IMR-90 (cell line): ENCODE measurements around the gene COL15A1. TPM values are rescaled to one million over a fixed set of nuclear protein-coding genes. Genes with fewer than 3 reads are reported as not detected.

Experiments used
- ATAC-seq: fragments of 200-7000 bp; cut with Tn5 transposase; 2 replicates; pipeline ENCODE4 v1.9.1; 2020; ENCODE audit warnings: low read depth, mild to moderate bottlenecking, moderate library complexity
- BruUV-seq: library from RNA; stranded (reverse); fragments of 400-500 nt; replicated peaks from 2 replicates; lab custom pipeline; 2021; lab: Mats Ljungman, UMichigan
- CTCF ChIA-PET: fragments of 300-600 bp; formaldehyde crosslinking; extraction: SDS; loops from one replicate; lab custom pipeline; 2021; ENCODE audit warnings: antibody characterized with exemption; lab: Yijun Ruan, JAX
- POLR2A ChIA-PET: fragments of 300-600 bp; sonication (Branson Sonifier 250); formaldehyde crosslinking; loops from one replicate; lab custom pipeline; 2022; ENCODE audit warnings: antibody characterized with exemption; ENCODE audit not compliant: unreplicated experiment; lab: Charles Lee
- DNase-seq: peaks from one replicate; pipeline ENCODE4 v3.0.0; 2013
- H2AFZ ChIP-seq: replicated peaks from 2 replicates; pipeline ENCODE3; 2013; ENCODE audit warnings: low read length, mild to moderate bottlenecking; ENCODE audit not compliant: poor library complexity
- H2AK5ac ChIP-seq: 2 replicates; pipeline ENCODE4 v1.6.1; 2013; ENCODE audit warnings: low read depth, low read length, inconsistent platforms
- H2AK9ac ChIP-seq: replicated peaks from 2 replicates; pipeline ENCODE3; 2013; ENCODE audit warnings: mild to moderate bottlenecking, low read depth, low read length, moderate library complexity; ENCODE audit not compliant: poor library complexity
- H2BK120ac ChIP-seq: 2 replicates; pipeline ENCODE4 v1.6.1; 2013; ENCODE audit warnings: low read depth, low read length, inconsistent platforms
- H2BK15ac ChIP-seq: 3 replicates; pipeline ENCODE4 v1.6.1; 2013; ENCODE audit warnings: low read depth, low read length, inconsistent platforms
- H2BK20ac ChIP-seq: 2 replicates; pipeline ENCODE4 v1.6.1; 2013; ENCODE audit warnings: low read depth, mild to moderate bottlenecking, inconsistent platforms, low read length, moderate library complexity
- H2BK5ac ChIP-seq: 2 replicates; pipeline ENCODE4 v1.6.1; 2013; ENCODE audit warnings: mild to moderate bottlenecking, low read depth, low read length, inconsistent platforms; ENCODE audit not compliant: poor library complexity, severe bottlenecking
- H3K14ac ChIP-seq: replicated peaks from 2 replicates; pipeline ENCODE4 v1.6.1; 2013; ENCODE audit warnings: low read depth, low read length, inconsistent platforms
- H3K18ac ChIP-seq: 2 replicates; pipeline ENCODE4 v1.6.1; 2013; ENCODE audit warnings: low read depth, low read length, control low read depth
- H3K23ac ChIP-seq: 2 replicates; pipeline ENCODE4 v1.6.1; 2013; ENCODE audit warnings: low read depth, low read length, inconsistent platforms
- H3K27ac ChIP-seq: 2 replicates; pipeline ENCODE4 v1.5.1; 2013; ENCODE audit warnings: mild to moderate bottlenecking, control low read depth, low read length; ENCODE audit not compliant: insufficient read depth
- H3K27me3 ChIP-seq: 2 replicates; pipeline ENCODE4 v1.6.1; 2013; ENCODE audit warnings: low read length; ENCODE audit not compliant: control insufficient read depth, insufficient read depth
- H3K36me3 ChIP-seq: 2 replicates; pipeline ENCODE4 v1.6.1; 2013; ENCODE audit warnings: low read length, mixed read lengths; ENCODE audit not compliant: control insufficient read depth, insufficient read depth
- H3K4ac ChIP-seq: 2 replicates; pipeline ENCODE4 v1.6.1; 2013; ENCODE audit warnings: low read depth, low read length, inconsistent platforms
- H3K4me1 ChIP-seq: 2 replicates; pipeline ENCODE4 v1.6.1; 2013; ENCODE audit warnings: low read length, mixed read lengths; ENCODE audit not compliant: control insufficient read depth, insufficient read depth
- H3K4me2 ChIP-seq: 2 replicates; pipeline ENCODE4 v1.6.1; 2013; ENCODE audit warnings: low read depth, mild to moderate bottlenecking, control low read depth, low read length, moderate library complexity
- H3K4me3 ChIP-seq: 2 replicates; pipeline ENCODE4 v1.5.1; 2013; ENCODE audit warnings: low read depth, mild to moderate bottlenecking, control low read depth, low read length, moderate library complexity; ENCODE audit not compliant: insufficient read depth
- H3K56ac ChIP-seq: 2 replicates; pipeline ENCODE4 v1.6.1; 2013; ENCODE audit warnings: low read length, inconsistent platforms; ENCODE audit not compliant: insufficient read depth; ENCODE audit errors: extremely low read depth
- H3K79me1 ChIP-seq, 2 experiments: 2 replicates each; pipeline ENCODE4 v1.6.1; 2013; ENCODE audit warnings: low read length in 2 of 2, inconsistent platforms in 1 of 2, low read depth in 1 of 2
- H3K9ac ChIP-seq: 2 replicates; pipeline ENCODE4 v1.6.1; 2013; ENCODE audit warnings: low read depth, low read length, control low read depth
- H3K9me1 ChIP-seq: 2 replicates; pipeline ENCODE4 v1.6.1; 2013; ENCODE audit warnings: low read length, inconsistent platforms; ENCODE audit not compliant: insufficient read depth
- H3K9me3 ChIP-seq: 2 replicates; pipeline ENCODE4 v1.6.1; 2013; ENCODE audit warnings: low read length; ENCODE audit not compliant: control insufficient read depth, insufficient read depth
- H4K20me1 ChIP-seq: 2 replicates; pipeline ENCODE4 v1.6.1; 2013; ENCODE audit warnings: low read length, inconsistent platforms; ENCODE audit not compliant: insufficient read depth
- H4K5ac ChIP-seq: 2 replicates; pipeline ENCODE4 v1.6.1; 2013; ENCODE audit warnings: mild to moderate bottlenecking, low read depth, low read length, control low read depth
- H4K8ac ChIP-seq, 2 experiments: 2 replicates each; pipeline ENCODE4 v1.6.1; 2013; ENCODE audit warnings: low read depth in 2 of 2, low read length in 2 of 2, control low read depth in 1 of 2, inconsistent platforms in 1 of 2
- H4K91ac ChIP-seq: 2 replicates; pipeline ENCODE4 v1.6.1; 2013; ENCODE audit warnings: low read depth, low read length, inconsistent platforms; ENCODE audit not compliant: insufficient read depth
- BHLHE40 ChIP-seq: fragments of 150-350 bp; IDR thresholded peaks from 2 replicates; pipeline ENCODE4 v1.6.1; 2016; ENCODE audit warnings: mild to moderate bottlenecking, low read depth, low read length
- CEBPB ChIP-seq: IDR thresholded peaks from 2 replicates; pipeline ENCODE4 v1.6.1; 2012; ENCODE audit warnings: low read depth, low read length, improper control_type of control experiment
- MAFK ChIP-seq: IDR thresholded peaks from 2 replicates; pipeline ENCODE4 v1.6.1; 2012; ENCODE audit warnings: low read depth, low read length, improper control_type of control experiment
- MAZ ChIP-seq: IDR thresholded peaks from 2 replicates; pipeline ENCODE4 v1.6.1; 2012; ENCODE audit warnings: low read depth, mild to moderate bottlenecking, low read length, improper control_type of control experiment, moderate library complexity, borderline replicate concordance
- MXI1 ChIP-seq: IDR thresholded peaks from 2 replicates; pipeline ENCODE4 v1.6.1; 2012; ENCODE audit warnings: low read depth, mild to moderate bottlenecking, low read length, moderate library complexity, borderline replicate concordance
- POLR2A ChIP-seq: IDR thresholded peaks from 2 replicates; pipeline ENCODE4 v1.6.1; 2012; ENCODE audit warnings: mild to moderate bottlenecking, low read depth, low read length
- RAD21 ChIP-seq: IDR thresholded peaks from 2 replicates; pipeline ENCODE4 v1.6.1; 2012; ENCODE audit warnings: low read length, improper control_type of control experiment
- RCOR1 ChIP-seq: IDR thresholded peaks from 2 replicates; pipeline ENCODE4 v1.6.1; 2012; ENCODE audit warnings: mild to moderate bottlenecking, low read length, improper control_type of control experiment; ENCODE audit not compliant: insufficient replicate concordance
- SMC3 ChIP-seq: fragments of 150-350 bp; IDR thresholded peaks from 2 replicates; pipeline ENCODE4 v1.6.1; 2016; ENCODE audit warnings: low read depth, mild to moderate bottlenecking, antibody characterized with exemption, low read length, moderate library complexity
- WGBS, 2 experiments: methylation state at CpG; one replicate each; pipeline versions ENCODE4 v1.1.5 to v1.1.7; 2013; ENCODE audit warnings: missing lambda C conversion rate in 2 of 2; ENCODE audit not compliant: insufficient read length in 1 of 2; ENCODE audit errors: extremely low coverage in 2 of 2; 5-methylcytosine and 5-hydroxymethylcytosine counted together
- dilution Hi-C: fragments of 300-500 bp; cut with HindIII; formaldehyde crosslinking; loops from one replicate; pipeline ENCODE4 v1.14.3; 2018; ENCODE audit warnings: low sequenced_read_pairs; ENCODE audit not compliant: unreplicated experiment
- in situ Hi-C: fragments of 300-500 bp; cut with MboI; formaldehyde crosslinking; loops from 3 replicates; pipeline ENCODE4 v1.14.3; 2019; ENCODE audit warnings: low sequenced_read_pairs, inconsistent platforms, mixed read lengths
- intact Hi-C: fragments of 100-400 bp; cut with micrococcal nuclease; formaldehyde crosslinking; loops from 2 replicates; pipeline ENCODE4 v1.10.0; 2022
- polyA plus RNA-seq, 3 experiments: library from polyadenylated mRNA; depleted of rRNA; stranded (reverse); fragments of >200 nt; gene quantifications; 2 replicates each; pipeline ENCODE4 v1.2.3, GENCODE V29; 2012; ENCODE audit warnings: low replicate concordance in 1 of 3
- total RNA-seq: library from RNA; depleted of rRNA; stranded (reverse); fragments of >200 nt; gene quantifications from 2 replicates; pipeline ENCODE4 v1.2.3, GENCODE V29; 2012
- TF ChIP-seq, protein P1 (sequence below): fragments of 150-350 bp; IDR thresholded peaks from 2 replicates; pipeline ENCODE4 v1.6.1; 2016; ENCODE audit warnings: low read depth, mild to moderate bottlenecking, low read length, moderate library complexity, borderline replicate concordance
- TF ChIP-seq, protein P2 (sequence below): fragments of 150-350 bp; IDR thresholded peaks from 2 replicates; pipeline ENCODE4 v1.6.1; 2017; ENCODE audit warnings: mild to moderate bottlenecking, antibody characterized with exemption, low read length, low read depth

Gene COL15A1
- total and polyA plus RNA-seq, 2 of the 4 experiments (the other 2 are of a cell fraction): 2.2 to 3.7 TPM

DNA sequence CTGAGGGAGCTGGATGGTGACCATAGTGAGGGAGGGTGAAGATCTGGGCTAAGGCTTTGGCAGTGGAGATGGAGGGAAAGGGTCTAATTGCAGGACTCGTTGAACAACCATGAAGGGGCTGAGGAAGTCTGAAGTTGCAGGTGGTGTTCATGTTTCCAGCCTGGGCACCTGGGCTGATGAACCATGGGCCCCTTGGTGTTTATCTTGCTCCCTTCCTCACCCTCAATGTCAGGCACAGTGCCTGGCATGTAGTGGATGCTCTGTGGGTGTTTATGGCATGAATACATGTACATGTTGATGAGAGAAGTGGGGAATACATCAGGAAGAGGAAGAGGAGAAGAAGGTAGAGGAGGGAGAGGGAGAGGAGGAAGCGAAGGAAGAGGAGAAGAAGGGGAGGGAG lies 31.3 kb upstream of the COL15A1 start:
- ChIA-PET POLR2A (no interaction called here), CTCF (interaction anchor here (0.7 kb wide), 1 partner anchor 107 kb away, joined by 3 read pairs; no protein-coding TSS in a partner anchor)
- Histone ChIP-seq H3K9me1 (peaks cover 16% of the 10 kb centered on the region), H2AK9ac (no peak overlapping the region), H2BK5ac (no peak overlapping the region), H2AK5ac (peak overlapping the region; percentile 98), H3K4me3 (no peak overlapping the region), H3K4me1 (peaks cover 20% of the 10 kb centered on the region), H3K4me2 (no peak overlapping the region), H4K5ac (peak overlapping the region; percentile 46; the same call in 1 of the 2 replicates), H3K23ac (peak overlapping the region; percentile 37), H4K8ac (peak overlapping the region in 1 of 2 experiments; percentile 46; a peak in 1 of 4 replicates), H3K27ac (no peak overlapping the region), H2AFZ (no peak overlapping the region), H3K9me3 (no peaks in the 10 kb centered on the region), H3K79me1 (no peaks in the 10 kb centered on the region), H4K91ac (peak overlapping the region; percentile 80), H3K27me3 (no peaks in the 10 kb centered on the region), H3K14ac (peak overlapping the region; percentile 68), H3K4ac (peak overlapping the region; percentile 84), H4K20me1 (0 out of 2 replicates have a peak, but pooled peaks cover 3% of the 10 kb centered on the region), H3K56ac (no peak overlapping the region), H2BK20ac (peak overlapping the region; percentile 86), H3K9ac (no peak overlapping the region), H3K36me3 (no peaks in the 10 kb centered on the region), H3K18ac (peak overlapping the region; percentile 51; the same call in 1 of the 2 replicates), H2BK120ac (peak overlapping the region; percentile 83), H2BK15ac (peak overlapping the region; percentile 65; the same call in 2 of the 3 replicates)
- TF ChIP-seq, protein P1, sequence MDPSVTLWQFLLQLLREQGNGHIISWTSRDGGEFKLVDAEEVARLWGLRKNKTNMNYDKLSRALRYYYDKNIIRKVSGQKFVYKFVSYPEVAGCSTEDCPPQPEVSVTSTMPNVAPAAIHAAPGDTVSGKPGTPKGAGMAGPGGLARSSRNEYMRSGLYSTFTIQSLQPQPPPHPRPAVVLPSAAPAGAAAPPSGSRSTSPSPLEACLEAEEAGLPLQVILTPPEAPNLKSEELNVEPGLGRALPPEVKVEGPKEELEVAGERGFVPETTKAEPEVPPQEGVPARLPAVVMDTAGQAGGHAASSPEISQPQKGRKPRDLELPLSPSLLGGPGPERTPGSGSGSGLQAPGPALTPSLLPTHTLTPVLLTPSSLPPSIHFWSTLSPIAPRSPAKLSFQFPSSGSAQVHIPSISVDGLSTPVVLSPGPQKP: no peak
- TF ChIP-seq MAZ (no peak), CEBPB (no peak), SMC3 (no peak), MAFK (no peak), RCOR1 (no peak), MXI1 (no peak), BHLHE40 (no peak), POLR2A (no peak), RAD21 (no peak)
- TF ChIP-seq, protein P2, sequence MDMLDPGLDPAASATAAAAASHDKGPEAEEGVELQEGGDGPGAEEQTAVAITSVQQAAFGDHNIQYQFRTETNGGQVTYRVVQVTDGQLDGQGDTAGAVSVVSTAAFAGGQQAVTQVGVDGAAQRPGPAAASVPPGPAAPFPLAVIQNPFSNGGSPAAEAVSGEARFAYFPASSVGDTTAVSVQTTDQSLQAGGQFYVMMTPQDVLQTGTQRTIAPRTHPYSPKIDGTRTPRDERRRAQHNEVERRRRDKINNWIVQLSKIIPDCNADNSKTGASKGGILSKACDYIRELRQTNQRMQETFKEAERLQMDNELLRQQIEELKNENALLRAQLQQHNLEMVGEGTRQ: no peak
- dilution Hi-C loops (no loop called here), in situ Hi-C loops (no loop called here), intact Hi-C loops (no loop called here)
- DNase-seq (no peak), ATAC-seq (no peak)
- no TSS peak for BruUV-seq
- WGBS, 2 experiments: no CpG with 5 or more reads among the region's 2 CpGs
